ENCODE results near the gene HSD17B14.
"Not testable (repeated sequence)": the region's sequence is repeated elsewhere in the genome, so short reads cannot be mapped to it uniquely, and the experiment has no call there.

The HSD17B14 gene

GRCh38 chr19:48836089-48837017, at the start of gene HSD17B14:
TSS of gene HSD17B14 (minus strand) at chr19:48836491. CDS start at chr19:48836411, 80 bp downstream.
- in situ Hi-C loops (cut with MboI; ENCODE audit: low sequenced_read_pairs): loop anchor here (10.0 to 25.0 kb wide), 2 partner anchors 192 to 324 kb away; partner anchors contain the start of genes CA11 and LMTK3

GRCh38 chr19:48883726-48884125, 47.4 kb upstream of the HSD17B14 start:
- in situ Hi-C loops (cut with MboI; ENCODE audit: low sequenced_read_pairs): no loop called here

- in situ Hi-C loops (cut with MboI; ENCODE audit: low sequenced_read_pairs): no loop called here
These were observed 45.7 kb upstream of the HSD17B14 start for GRCh38 chr19:48881741-48882657.

- in situ Hi-C loops (cut with MboI; ENCODE audit: low sequenced_read_pairs): not testable (repeated sequence)
These were observed 43.4 kb upstream of the HSD17B14 start for GRCh38 chr19:48879696-48880095.

GRCh38 chr19:48879025-48879637, 42.8 kb upstream of the HSD17B14 start:
- in situ Hi-C loops (cut with MboI; ENCODE audit: low sequenced_read_pairs): no loop called here

GRCh38 chr19:48878196-48879024, 42.1 kb upstream of the HSD17B14 start:
- in situ Hi-C loops (cut with MboI; ENCODE audit: low sequenced_read_pairs): no loop called here

GRCh38 chr19:48877855-48878195, 41.5 kb upstream of the HSD17B14 start:
- in situ Hi-C loops (cut with MboI; ENCODE audit: low sequenced_read_pairs): no loop called here

GRCh38 chr19:48876043-48876981, 40.0 kb upstream of the HSD17B14 start:
- in situ Hi-C loops (cut with MboI; ENCODE audit: low sequenced_read_pairs): not testable (repeated sequence)

- in situ Hi-C loops (cut with MboI; ENCODE audit: low sequenced_read_pairs): no loop called here
These were observed 38.2 kb upstream of the HSD17B14 start for GRCh38 chr19:48874303-48875135.

- in situ Hi-C loops (cut with MboI; ENCODE audit: low sequenced_read_pairs): no loop called here
These were observed 37.4 kb upstream of the HSD17B14 start for GRCh38 chr19:48873476-48874302.

- in situ Hi-C loops (cut with MboI; ENCODE audit: low sequenced_read_pairs): no loop called here
These were observed 36.7 kb upstream of the HSD17B14 start for GRCh38 chr19:48872884-48873475.

- in situ Hi-C loops (cut with MboI; ENCODE audit: low sequenced_read_pairs): no loop called here
These were observed 36.0 kb upstream of the HSD17B14 start, which contains the start of gene PPP1R15A for GRCh38 chr19:48872182-48872883. TSS of gene PPP1R15A (plus strand) at chr19:48872421. CDS start at chr19:48873234, 813 bp downstream.

- in situ Hi-C loops (cut with MboI; ENCODE audit: low sequenced_read_pairs): not testable (repeated sequence)
These were observed 35.3 kb upstream of the HSD17B14 start for GRCh38 chr19:48871471-48872181.

- in situ Hi-C loops (cut with MboI; ENCODE audit: low sequenced_read_pairs): no loop called here
These were observed 33.8 kb upstream of the HSD17B14 start for GRCh38 chr19:48870048-48870447.

GRCh38 chr19:48868114-48868886, 32.0 kb upstream of the HSD17B14 start, which contains the start of gene PLEKHA4:
TSS of gene PLEKHA4 (minus strand) at chr19:48868617. CDS start at chr19:48867620, 997 bp downstream.
- in situ Hi-C loops (cut with MboI; ENCODE audit: low sequenced_read_pairs): no loop called here
